B cell (primary cell): Measurements from ENCODE around the gene RGL3. TPM values are rescaled to one million over a fixed set of nuclear protein-coding genes. Genes with fewer than 3 reads are reported as not detected.
A peak's percentile ranks its signal among the peaks of the same experiment; 100 is the strongest.
"Not testable (repeated sequence)": the region's sequence is repeated elsewhere in the genome, so short reads cannot be mapped to it uniquely, and the experiment has no call there.

Experiments
- ATAC-seq: fragments of 200-7000 bp; cut with Tn5 transposase; one replicate; pipeline ENCODE4 v1.10.0; 2021; ENCODE audit warnings: low read depth, mild to moderate bottlenecking, moderate number of reproducible peaks, moderate library complexity
- CTCF ChIA-PET: fragments of 350-600 bp; sonication (Branson Sonifier 250); formaldehyde crosslinking; loops from one replicate; lab custom pipeline; 2021; ENCODE audit warnings: antibody characterized with exemption, inconsistent platforms; lab: Charles Lee
- POLR2A ChIA-PET: fragments of 350-600 bp; sonication (Branson Sonifier 250); formaldehyde crosslinking; loops from one replicate; lab custom pipeline; 2021; ENCODE audit warnings: antibody characterized with exemption; lab: Charles Lee
- DNase-seq: peaks from one replicate; pipeline ENCODE4 v3.0.0; 2013
- H2AFZ ChIP-seq: 2 replicates; pipeline ENCODE4 v1.6.1; 2012; ENCODE audit warnings: mild to moderate bottlenecking, low read depth, low read length; ENCODE audit not compliant: insufficient read depth, poor library complexity, severe bottlenecking
- H3K27ac ChIP-seq, 2 donors: 1 replicate in 1 of 2; 2 replicates in 1 of 2; pipeline ENCODE4 v1.5.1; 2012 to 2013; ENCODE audit warnings: low read length in 2 of 2, mild to moderate bottlenecking in 2 of 2, moderate library complexity in 1 of 2
- H3K27me3 ChIP-seq, 4 experiments: fragments of 200-600 bp in 1 of 4; sonication (generic) in 1 of 4; replicated peaks in 1 of 4; 1 replicate in 2 of 4; 2 replicates in 2 of 4; pipeline versions ENCODE4 v1.6.1 to v1.7.0; 2013 to 2016; ENCODE audit warnings: low read length in 3 of 4, mild to moderate bottlenecking in 2 of 4, mixed read lengths in 1 of 4, moderate library complexity in 1 of 4; ENCODE audit not compliant: insufficient read depth in 4 of 4, control insufficient read depth in 3 of 4; ENCODE audit errors: control extremely low read depth in 1 of 4
- H3K36me3 ChIP-seq, 2 experiments: replicated peaks in 1 of 2; 1 replicate in 1 of 2; 2 replicates in 1 of 2; pipeline versions ENCODE4 v1.6.1 to v1.7.1; 2013; ENCODE audit warnings: low read length in 1 of 2; ENCODE audit not compliant: insufficient read depth in 2 of 2, control insufficient read depth in 1 of 2; ENCODE audit errors: control extremely low read depth in 1 of 2, extremely low read depth in 1 of 2
- H3K4me1 ChIP-seq, 2 donors: fragments of 200-600 bp in 1 of 2; sonication (generic) in 1 of 2; 1 replicate in 1 of 2; 2 replicates in 1 of 2; pipeline versions ENCODE4 v1.5.1 to v1.6.1; 2013 to 2017; ENCODE audit warnings: low read length in 2 of 2; ENCODE audit not compliant: control insufficient read depth in 2 of 2, insufficient read depth in 2 of 2
- H3K4me2 ChIP-seq: replicated peaks from 2 replicates; pipeline ENCODE3; 2012; ENCODE audit warnings: mild to moderate bottlenecking, low read depth, low read length; ENCODE audit not compliant: poor library complexity, severe bottlenecking
- H3K4me3 ChIP-seq, 5 experiments: fragments of 200-600 bp in 1 of 5; sonication (generic) in 1 of 5; 1 replicate in 3 of 5; 2 replicates in 2 of 5; pipeline versions ENCODE4 v1.5.1 to v1.7.0; 2011 to 2016; ENCODE audit warnings: low read length in 4 of 5, mild to moderate bottlenecking in 4 of 5, low read depth in 2 of 5, control low read depth in 1 of 5, moderate library complexity in 1 of 5; ENCODE audit not compliant: insufficient read depth in 1 of 5; ENCODE audit errors: control extremely low read depth in 1 of 5, extremely low read depth in 1 of 5
- H3K79me2 ChIP-seq: fragments of 200-600 bp; sonication (generic); one replicate; pipeline ENCODE4 v1.6.0; 2016; ENCODE audit warnings: low read length; ENCODE audit not compliant: control insufficient read depth, insufficient read depth
- H3K9ac ChIP-seq: fragments of 200-600 bp; sonication (generic); 2 replicates; pipeline ENCODE4 v1.6.1; 2017; ENCODE audit warnings: mild to moderate bottlenecking, low read length, moderate library complexity
- H3K9me3 ChIP-seq, 3 donors: one replicate each; pipeline versions ENCODE4 v1.6.1 to v1.7.1; 2013; ENCODE audit warnings: low read length in 2 of 3; ENCODE audit not compliant: control insufficient read depth in 2 of 3, insufficient read depth in 1 of 3; ENCODE audit errors: control extremely low read depth in 1 of 3
- H4K20me1 ChIP-seq: 2 replicates; pipeline ENCODE4 v1.6.0; 2012; ENCODE audit warnings: mild to moderate bottlenecking, low read length; ENCODE audit not compliant: insufficient read depth, control insufficient read depth, poor library complexity, severe bottlenecking
- H3K27ac Mint-ChIP-seq: one replicate; pipeline ENCODE4 v1.8.0; 2021; ENCODE audit warnings: mixed read lengths
- H3K27me3 Mint-ChIP-seq: one replicate; pipeline ENCODE4 v1.8.0; 2021; ENCODE audit warnings: mixed read lengths
- H3K4me1 Mint-ChIP-seq: one replicate; pipeline ENCODE4 v1.8.0; 2021; ENCODE audit warnings: mixed read lengths
- H3K4me3 Mint-ChIP-seq: one replicate; pipeline ENCODE4 v1.8.0; 2021; ENCODE audit warnings: mixed read lengths
- H3K9me3 Mint-ChIP-seq: one replicate; pipeline ENCODE4 v1.8.0; 2022; ENCODE audit warnings: mixed read lengths; ENCODE audit not compliant: insufficient read depth
- CTCF ChIP-seq: fragments of 200-600 bp; IDR thresholded peaks from one replicate; pipeline ENCODE4 v1.8.0; 2022; ENCODE audit warnings: antibody characterized with exemption, mild to moderate bottlenecking
- EZH2 ChIP-seq: IDR thresholded peaks from 2 replicates; pipeline ENCODE4 v1.6.1; 2012; ENCODE audit warnings: borderline replicate concordance, low read depth, mild to moderate bottlenecking, moderate library complexity, low read length; ENCODE audit not compliant: insufficient read depth, poor library complexity, severe bottlenecking
- WGBS: methylation state at CpG from one replicate; pipeline ENCODE4 v1.1.5; 2013; ENCODE audit warnings: missing lambda C conversion rate; ENCODE audit not compliant: insufficient coverage; 5-methylcytosine and 5-hydroxymethylcytosine counted together
- intact Hi-C: fragments of 100-400 bp; cut with micrococcal nuclease; formaldehyde crosslinking; loops from one replicate; pipeline ENCODE4 v1.10.0; 2022
- polyA plus RNA-seq: library from polyadenylated mRNA; depleted of rRNA; stranded (reverse); fragments of >200 nt; gene quantifications from 2 replicates; pipeline ENCODE4 v1.2.3, GENCODE V29; 2012
- total RNA-seq, 2 donors: library from RNA; stranded (reverse); fragments of 120-200 nt in 1 of 2; gene quantifications; 1 replicate in 1 of 2; 2 replicates in 1 of 2; pipeline versions ENCODE4 v1.2.3 to v1.2.4, GENCODE V29; 2013 to 2022

Gene RGL3
- total and polyA plus RNA-seq, 2 donors (not counting 1 experiment from before 2014, with no cell fraction given): 0.54 to 2.8 TPM

GRCh38 chr19:11434703-11435056, 15.6 kb upstream of the RGL3 start:
- WGBS: 8% methylated on average over 9 of the region's 9 CpGs
- intact Hi-C loops: loop anchor here (1.0 to 5.0 kb wide), 7 partner anchors 12 to 148 kb away; partner anchors contain the start of genes CCDC159, SWSAP1, TMEM205 and ZNF653
- Histone ChIP-seq H3K4me3 (peak overlapping the region; percentile 76 to 95 (median 80)), H2AFZ (peak overlapping the region; percentile 99), H4K20me1 (no peaks in the 10 kb centered on the region), H3K27ac (peak overlapping the region; percentile 70 to 92), H3K9me3 (peaks cover 0 to 2% (median 0%) of the 10 kb centered on the region in 3 donors), H3K4me1 (peaks cover 27 to 40% of the 10 kb centered on the region in 2 donors), H3K9ac (peak overlapping the region; percentile 95), H3K36me3 (peaks cover 0 to 22% of the 10 kb centered on the region in 2 experiments), H3K79me2 (peaks cover 24% of the 10 kb centered on the region), H3K4me2 (peak overlapping the region; percentile 97), H3K27me3 (no peaks in the 10 kb centered on the region)
- peak overlapping the region; percentile 88 for H3K27ac Mint-ChIP-seq
- H3K4me1 Mint-ChIP-seq: peaks cover 29% of the 10 kb centered on the region
- DNase-seq (no peak), ATAC-seq (no peak)
- CTCF ChIA-PET: interaction anchor here (0.6 to 1.4 kb wide), 11 partner anchors 9 to 141 kb away, joined by 3 to 17 read pairs (median 5); partner anchors contain the start of genes RGL3 and SWSAP1
- no peaks in the 10 kb centered on the region for H3K9me3 Mint-ChIP-seq
- POLR2A ChIA-PET: interaction anchor here (0.5 to 1.4 kb wide), 6 partner anchors 12 to 569 kb away, joined by 3 to 15 read pairs (median 5); partner anchors contain the start of gene SWSAP1
- H3K4me3 Mint-ChIP-seq: peak overlapping the region; percentile 96
- TF ChIP-seq CTCF: no peak
- TF ChIP-seq EZH2: no peak
- H3K27me3 Mint-ChIP-seq: no peaks in the 10 kb centered on the region

- CTCF ChIA-PET, H3K27me3 ChIP-seq, H4K20me1 ChIP-seq, H2AFZ ChIP-seq, H3K9me3 Mint-ChIP-seq, intact Hi-C loops, H3K9ac ChIP-seq, H3K27me3 Mint-ChIP-seq, ATAC-seq, DNase-seq, H3K4me2 ChIP-seq, H3K9me3 ChIP-seq, H3K27ac ChIP-seq, POLR2A ChIA-PET, H3K4me3 ChIP-seq, H3K4me3 Mint-ChIP-seq: not testable (repeated sequence)
- Histone ChIP-seq H3K79me2 (peaks cover 23% of the 10 kb centered on the region), H3K4me1 (peaks cover 27 to 36% of the 10 kb centered on the region in 2 donors), H3K36me3 (peaks cover 0 to 15% of the 10 kb centered on the region in 2 experiments)
- 100% methylated on average over 3 of the region's 3 CpGs for WGBS
- Mint-ChIP-seq H3K27ac (peak overlapping the region; percentile 26), H3K4me1 (peaks cover 29% of the 10 kb centered on the region)
Measured at GRCh38 chr19:11433526-11433925, 14.4 kb upstream of the RGL3 start.
